Measurements from ENCODE around the gene KLHL3.

Gene KLHL3

DNA sequence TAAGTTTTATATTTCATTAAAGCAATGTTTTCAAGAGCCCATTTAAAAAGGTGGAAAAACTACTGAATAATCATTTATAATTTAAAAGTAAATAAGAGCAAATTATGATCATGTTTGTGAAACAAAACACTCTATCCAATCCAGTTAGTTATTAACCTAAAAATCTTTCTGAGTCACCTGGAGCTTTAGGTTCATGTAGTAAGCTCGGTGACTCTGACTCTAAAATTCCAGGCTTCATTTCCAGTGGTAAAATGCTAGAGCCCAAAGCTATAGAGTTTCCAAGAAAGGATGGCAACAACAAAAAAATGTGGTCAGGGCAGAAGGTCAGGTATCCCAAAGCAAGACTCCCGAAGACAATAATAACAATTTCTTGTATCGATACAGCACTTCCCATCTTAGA is 160.7 kb downstream of the KLHL3 start:
- TF ChIP-seq CTCF (IDR thresholded peaks at IDR 0.05; ENCODE audit: insufficient read depth, low read length, missing control alignments): no peak
- ChIA-PET CTCF (no interaction called here), POLR2A (no interaction called here)
- no peak for DNase-seq (ENCODE audit: low read depth, low spot score)
- H3K4me3 ChIP-seq (ENCODE audit: low read depth, low read length): no peak overlapping the region

DNA sequence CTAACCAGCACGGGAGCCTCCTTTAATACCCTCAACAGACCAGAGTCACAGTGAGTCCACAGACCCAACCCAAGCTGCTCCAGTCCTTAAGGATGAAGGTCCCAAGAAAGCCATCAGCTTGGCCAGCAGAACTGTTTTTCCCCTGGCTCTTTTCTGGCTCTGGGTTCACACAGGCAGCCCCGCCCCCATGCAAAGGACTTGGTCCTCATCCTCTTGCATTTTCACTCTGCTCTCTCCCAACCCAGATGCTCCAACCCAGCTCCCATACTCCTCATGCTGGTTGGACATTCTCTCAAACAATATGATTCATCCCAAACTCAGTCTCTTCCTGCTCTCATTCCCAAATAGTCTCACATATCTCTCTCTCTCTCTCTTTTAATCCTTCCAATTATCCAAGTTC is 162.5 kb downstream of the KLHL3 start:
- POLR2A ChIA-PET: interaction anchor here (0.6 kb wide), 1 partner anchor 491 kb away, joined by 3 read pairs; no protein-coding TSS in a partner anchor
- TF ChIP-seq CTCF (IDR thresholded peaks at IDR 0.05; ENCODE audit: insufficient read depth, low read length, missing control alignments): no peak
- CTCF ChIA-PET: no interaction called here
- H3K4me3 ChIP-seq (ENCODE audit: low read depth, low read length): no peak overlapping the region
- no peak for DNase-seq (ENCODE audit: low read depth, low spot score)

DNA sequence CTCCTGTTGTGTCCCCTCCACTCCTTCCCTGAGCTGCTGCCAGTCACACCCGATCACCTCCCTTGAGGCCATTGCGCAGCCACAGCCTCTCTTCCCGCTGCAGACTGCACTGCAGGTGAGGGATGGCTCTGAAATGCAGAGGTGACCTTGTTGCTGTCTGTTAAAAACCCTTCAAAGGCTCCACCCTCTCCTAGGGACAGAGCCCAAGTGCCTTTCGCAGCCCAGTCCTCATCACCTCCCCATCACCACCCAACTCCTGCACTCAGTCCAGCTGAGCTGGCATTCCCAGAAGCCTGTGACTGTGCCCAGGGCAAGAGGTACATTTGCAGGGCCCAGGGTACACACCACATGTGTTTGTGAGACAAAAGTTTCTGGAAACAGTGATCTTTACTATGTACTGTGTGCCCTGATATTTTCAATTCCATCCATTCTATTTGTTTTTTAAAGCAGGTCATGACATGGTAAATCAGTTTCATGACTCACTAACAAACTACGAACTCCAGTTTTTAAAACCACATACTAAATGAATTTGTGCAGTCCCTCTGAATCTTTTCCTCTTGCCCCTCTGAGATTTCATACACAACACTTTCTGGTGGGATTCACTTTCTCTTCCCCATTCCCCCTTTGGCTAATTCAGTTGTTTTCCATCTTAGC is 163.7 kb downstream of the KLHL3 start:
- CTCF ChIA-PET: no interaction called here
- H3K4me3 ChIP-seq (ENCODE audit: low read depth, low read length): no peak overlapping the region
- POLR2A ChIA-PET: no interaction called here
- DNase-seq (ENCODE audit: low read depth, low spot score): no peak
- TF ChIP-seq CTCF (IDR thresholded peaks at IDR 0.05; ENCODE audit: insufficient read depth, low read length, missing control alignments): no peak

DNA sequence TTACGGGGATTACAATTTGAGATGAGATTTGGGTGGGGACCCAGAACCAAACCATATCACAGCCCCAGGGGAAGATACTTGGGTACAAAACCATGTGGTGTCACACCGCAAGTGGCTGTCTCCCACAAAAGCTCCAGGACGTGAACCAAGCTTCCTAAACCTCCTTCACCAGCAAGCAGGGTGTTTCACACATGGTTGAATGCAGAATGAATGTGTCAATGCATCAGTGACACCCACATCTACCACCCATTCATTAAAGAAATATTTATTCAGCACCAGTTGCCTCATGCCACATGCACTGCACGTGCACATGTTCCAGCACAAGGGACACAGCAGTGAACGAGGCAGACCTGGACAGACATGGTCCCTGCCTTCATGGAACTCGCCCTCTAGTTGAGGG is 165.8 kb downstream of the KLHL3 start:
- no peak for DNase-seq (ENCODE audit: low read depth, low spot score)
- no peak for TF ChIP-seq CTCF (IDR thresholded peaks at IDR 0.05; ENCODE audit: insufficient read depth, low read length, missing control alignments)
- no peak overlapping the region for H3K4me3 ChIP-seq (ENCODE audit: low read depth, low read length)
- CTCF ChIA-PET: no interaction called here
- POLR2A ChIA-PET: no interaction called here
